Airway epithelial cell (primary cell): Measurements from ENCODE around the gene SPDL1. TPM values are rescaled to one million over a fixed set of nuclear protein-coding genes. Genes with fewer than 3 reads are reported as not detected.

ENCODE experiments used
- total RNA-seq: library from RNA; depleted of rRNA; stranded (reverse); fragments of >200 nt; gene quantifications from 2 replicates; pipeline ENCODE4 v1.2.3, GENCODE V29; 2015

Gene SPDL1
- 22.6 and 75.3 TPM in 2 replicates for total RNA-seq

GRCh38 chr5:169583424-169584220, at the start of gene SPDL1:
SPDL1 (plus strand) TSS chr5:169583773; CDS start chr5:169588417, 4,644 bp downstream.

GRCh38 chr5:169637085-169637548, 53.5 kb downstream of the SPDL1 start, which contains the start of gene DOCK2:
DOCK2 (plus strand) TSS chr5:169637275; CDS start chr5:169637327, 52 bp downstream.

Other genes starting within 250 kb of the SPDL1 start
- 0.07 and 0.09 TPM in 2 replicates for gene DOCK2, start 53.5 kb downstream of the SPDL1 start, total RNA-seq